ENCODE results near the gene LRRC73. TPM values are rescaled to one million over a fixed set of nuclear protein-coding genes. Genes with fewer than 3 reads are reported as not detected.
"Not testable (repeated sequence)": the region's sequence is repeated elsewhere in the genome, so short reads cannot be mapped to it uniquely, and the experiment has no call there.

The LRRC73 gene
- total RNA-seq, 1 experiment from 2014 or later = 0.60 TPM

GRCh38 chr6:43492673-43493072 is 17.5 kb downstream of the LRRC73 start:
- no peak for DNase-seq (ENCODE audit: low read depth)

DNA sequence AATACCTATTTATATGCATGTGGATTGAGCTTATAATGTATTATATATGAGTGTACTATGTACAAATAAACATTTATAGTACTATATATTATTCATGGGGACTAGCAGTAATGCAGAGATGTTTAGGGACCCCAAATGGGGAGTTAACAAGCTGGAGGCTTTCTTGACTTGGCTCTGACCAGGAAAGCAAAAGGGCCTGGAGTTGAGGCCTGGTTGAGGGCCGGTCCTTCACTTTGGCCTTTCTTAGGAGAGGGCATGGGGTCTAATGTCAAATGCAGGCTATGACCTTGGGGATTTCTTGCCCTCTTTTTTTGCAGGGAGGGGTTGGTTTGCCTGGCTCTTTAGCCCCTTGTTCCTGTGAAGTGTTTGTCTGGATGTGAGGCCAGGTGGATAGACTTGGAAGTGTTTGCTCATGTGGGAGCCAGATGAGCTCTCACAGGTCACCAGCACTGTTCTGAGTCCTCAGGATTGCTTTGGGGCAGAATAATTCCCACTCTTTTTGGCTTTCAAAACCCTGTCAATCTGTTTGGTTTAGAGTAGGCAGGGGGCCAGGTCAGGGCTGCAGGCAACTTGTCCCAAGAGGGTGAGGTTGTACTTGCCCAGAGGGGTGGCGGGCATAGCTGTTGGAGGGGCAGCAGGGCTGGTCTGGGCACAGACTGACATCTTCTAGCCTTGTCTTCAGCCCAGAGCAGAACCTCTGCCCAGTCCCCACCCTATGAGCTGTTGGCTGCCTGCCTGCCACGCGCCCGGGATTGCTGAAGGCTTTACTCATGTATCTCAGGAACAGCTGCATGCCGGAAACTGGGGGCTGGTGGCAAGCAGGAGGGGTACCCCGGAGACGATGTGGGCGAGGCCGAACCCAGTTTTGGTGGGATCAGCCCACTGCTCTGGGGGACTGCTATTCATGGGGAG is 18.1 kb downstream of the LRRC73 start:
- peak; percentile 77 for DNase-seq (ENCODE audit: low read depth)

DNA sequence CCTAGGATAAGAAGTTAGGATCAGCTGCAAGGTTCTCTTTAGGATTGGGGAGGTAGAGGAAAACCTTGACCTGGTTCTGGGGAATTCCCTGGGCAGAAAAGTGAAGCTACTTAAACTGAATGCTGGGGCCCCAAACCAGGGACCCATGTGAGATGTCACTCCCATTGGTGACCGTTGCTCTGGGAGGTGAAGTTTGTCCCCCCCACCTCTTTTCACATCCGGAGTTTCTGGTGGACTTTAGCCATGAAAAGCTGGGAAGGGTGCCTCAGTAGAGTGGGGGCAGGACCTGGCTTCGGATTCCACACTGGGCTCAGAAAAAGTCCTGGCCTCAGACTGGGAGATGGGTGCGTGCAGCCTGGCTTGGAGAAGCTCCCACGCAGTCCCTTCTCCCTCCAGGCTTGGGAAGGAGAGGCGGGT is 19.6 kb downstream of the LRRC73 start:
- no peak for DNase-seq (ENCODE audit: low read depth)

DNA sequence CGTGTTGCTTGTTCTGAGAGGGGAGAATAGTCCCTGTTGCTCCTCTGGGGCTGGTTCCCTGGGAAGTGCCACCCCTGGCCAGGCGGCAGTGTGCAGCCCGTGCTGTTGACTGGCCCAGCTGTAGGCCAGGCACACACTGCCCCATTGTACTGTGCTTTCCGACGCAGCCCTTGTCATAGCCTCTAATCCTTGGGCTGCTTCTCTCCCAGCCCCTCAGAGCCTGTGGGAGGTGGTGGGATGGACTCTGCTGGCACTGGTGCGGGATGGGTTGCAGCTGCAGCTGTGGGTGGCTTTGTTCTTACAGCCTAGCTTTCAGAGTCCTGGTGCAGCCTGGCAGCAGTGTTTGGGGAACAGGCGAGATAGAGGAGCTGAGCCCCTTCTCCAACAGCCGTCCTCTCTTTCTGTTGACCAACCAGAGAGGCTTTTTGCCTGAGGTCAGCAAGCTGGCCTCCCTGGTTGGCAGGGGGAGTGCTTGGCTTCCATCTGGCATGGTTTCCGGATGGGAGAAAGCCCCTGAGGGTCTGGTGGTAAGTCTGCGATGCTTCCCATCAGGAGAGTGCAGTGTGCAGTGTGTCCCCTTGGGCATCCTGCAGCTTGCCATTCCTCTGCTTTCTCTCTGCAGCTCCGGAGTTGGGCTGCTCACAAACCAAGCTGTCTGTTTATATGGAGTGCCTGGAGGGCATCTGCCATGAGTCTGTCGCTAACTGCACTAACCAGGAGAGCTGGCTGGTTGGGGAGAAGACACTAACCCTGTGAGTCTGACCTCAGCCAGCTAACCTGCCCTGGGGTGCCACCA is 20.7 kb downstream of the LRRC73 start:
- peak; percentile 58 for DNase-seq (ENCODE audit: low read depth)

DNA sequence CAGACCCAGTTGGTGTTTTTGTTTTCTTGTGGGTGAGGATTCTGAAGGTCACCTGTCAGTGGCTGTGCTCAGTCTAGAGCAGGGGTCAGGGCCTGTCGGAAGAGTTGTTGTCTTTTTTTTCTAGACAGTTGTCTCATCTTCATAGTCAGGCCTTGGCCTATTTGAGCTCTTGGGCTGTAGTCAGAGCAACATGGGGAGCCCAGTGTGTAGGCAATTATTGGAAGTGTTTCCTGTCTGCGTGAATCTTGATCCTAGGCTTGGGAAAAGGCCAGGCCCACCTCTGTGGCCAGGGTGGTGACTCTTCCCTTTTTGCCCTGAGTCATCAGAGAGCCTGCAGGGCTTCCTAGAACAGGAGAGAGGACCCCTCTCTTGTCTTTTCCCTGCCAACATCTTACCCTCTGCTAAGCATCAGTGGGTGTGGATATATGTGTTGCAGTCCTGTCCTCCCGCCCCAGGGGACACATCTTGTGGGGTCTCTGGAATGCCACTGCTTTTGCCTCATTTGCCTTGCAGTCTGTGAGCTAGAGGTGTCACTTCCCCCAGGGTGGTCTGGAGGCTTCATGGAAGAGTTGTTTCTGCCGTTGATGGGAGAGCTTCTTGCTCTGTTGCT is 21.4 kb downstream of the LRRC73 start:
- DNase-seq (ENCODE audit: low read depth) = peak; percentile 74

DNA sequence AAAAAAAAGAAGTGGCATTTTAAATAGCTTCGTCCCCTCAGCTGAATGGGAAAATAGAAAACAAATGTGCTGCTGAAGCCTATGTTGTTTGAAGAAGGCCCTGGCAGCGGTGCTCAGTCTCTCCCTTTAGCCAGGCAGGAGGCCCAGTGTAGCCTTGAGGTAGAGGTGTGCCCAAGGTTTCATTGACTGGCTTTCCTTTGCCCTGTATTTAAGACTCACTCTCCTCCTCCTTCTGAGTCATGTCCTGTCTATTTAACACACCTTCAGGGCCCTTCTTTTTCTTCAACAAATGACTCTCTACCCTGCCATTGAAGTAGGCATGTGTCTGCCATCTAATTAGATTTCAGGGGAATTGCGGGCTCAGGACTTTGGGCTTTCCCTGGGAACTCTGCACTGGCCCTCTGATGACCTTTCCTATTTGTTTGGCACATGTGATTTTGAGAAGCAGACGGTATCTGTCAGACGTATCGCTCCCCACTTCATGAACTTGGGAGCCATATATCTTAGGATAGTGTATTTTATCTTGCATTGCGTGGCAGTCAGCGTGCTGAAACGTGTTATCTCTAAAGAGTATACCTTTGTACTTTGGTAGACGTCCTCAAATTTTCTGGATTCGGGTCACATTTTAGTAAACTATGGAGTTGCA is 28.4 kb downstream of the LRRC73 start:
- no peak for DNase-seq (ENCODE audit: low read depth)

GRCh38 chr6:43481075-43481474 is 29.1 kb downstream of the LRRC73 start:
- no peak for DNase-seq (ENCODE audit: low read depth)

- DNase-seq (ENCODE audit: low read depth) = no peak
Measured at GRCh38 chr6:43478008-43478372, 32.2 kb downstream of the LRRC73 start.

- peak; percentile 84 for DNase-seq (ENCODE audit: low read depth)
Measured at GRCh38 chr6:43477235-43478007, 32.7 kb downstream of the LRRC73 start, which contains the start of gene TJAP1. TJAP1 (plus strand) TSS chr6:43477570; CDS start chr6:43499002, 21,432 bp downstream.

GRCh38 chr6:43476746-43477145 is 33.4 kb downstream of the LRRC73 start:
- DNase-seq (ENCODE audit: low read depth) = no peak

DNA sequence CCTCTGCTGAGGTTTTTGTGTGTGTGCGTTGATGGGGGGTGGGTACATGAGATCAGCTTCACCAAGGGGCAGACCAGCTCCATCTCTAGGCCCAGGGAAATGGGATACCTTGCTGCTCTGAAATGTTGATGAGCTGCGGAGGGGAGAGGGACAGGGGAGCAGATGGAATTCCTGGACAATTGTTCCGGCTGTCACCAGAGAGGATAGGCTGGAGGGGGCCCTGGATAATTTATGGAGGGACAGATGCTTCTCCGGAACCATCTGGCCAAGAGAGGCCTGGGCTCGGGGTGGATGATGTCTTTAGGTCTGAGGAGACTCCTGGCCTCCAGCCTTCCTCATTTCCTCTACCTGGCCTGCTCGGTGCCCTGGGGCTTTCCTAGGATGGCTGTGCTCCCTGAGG is 34.6 kb downstream of the LRRC73 start:
- no peak for DNase-seq (ENCODE audit: low read depth)

DNA sequence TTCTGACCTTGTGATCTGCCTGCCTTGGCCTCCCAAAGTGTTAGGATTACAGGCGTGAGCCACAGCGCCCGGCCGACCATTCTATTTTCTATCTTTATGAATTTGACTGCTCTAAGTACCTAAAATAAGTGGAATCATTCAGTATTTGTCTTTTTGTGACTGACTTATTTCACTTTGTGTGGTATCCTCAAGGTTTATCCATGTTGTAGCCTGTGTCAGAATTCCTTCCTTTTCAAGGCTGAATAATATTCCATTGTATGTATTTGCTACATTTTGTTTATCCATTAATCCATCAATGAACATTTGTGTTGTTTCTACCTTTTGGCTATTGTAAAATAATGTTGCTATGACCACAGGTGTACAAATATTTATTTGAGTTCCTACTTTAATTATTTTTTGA is 37.6 kb downstream of the LRRC73 start:
- no peak for DNase-seq (ENCODE audit: low read depth)

DNA sequence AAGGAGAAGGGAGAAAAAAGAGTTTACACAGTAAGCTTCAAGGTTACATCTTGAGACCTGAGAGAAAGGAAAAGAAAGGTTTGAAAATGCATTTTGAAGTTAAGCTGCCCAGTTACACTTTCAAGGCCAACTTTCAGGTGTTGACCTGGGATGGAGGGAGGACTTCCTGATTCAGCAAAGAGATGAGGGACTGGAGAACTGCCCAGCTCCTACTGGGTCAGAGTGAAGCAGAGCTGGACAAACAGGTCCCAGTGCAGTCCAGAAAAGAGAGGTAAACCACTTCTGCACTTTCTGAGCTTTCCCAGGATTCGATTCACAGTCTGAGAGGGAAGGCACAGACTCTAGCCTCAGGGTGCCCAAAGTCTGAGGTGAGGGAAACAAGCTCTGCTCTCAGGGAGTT is 38.7 kb downstream of the LRRC73 start:
- no peak for DNase-seq (ENCODE audit: low read depth)

- no peak for DNase-seq (ENCODE audit: low read depth)
Measured at GRCh38 chr6:43469947-43470346, 40.2 kb downstream of the LRRC73 start.

DNA sequence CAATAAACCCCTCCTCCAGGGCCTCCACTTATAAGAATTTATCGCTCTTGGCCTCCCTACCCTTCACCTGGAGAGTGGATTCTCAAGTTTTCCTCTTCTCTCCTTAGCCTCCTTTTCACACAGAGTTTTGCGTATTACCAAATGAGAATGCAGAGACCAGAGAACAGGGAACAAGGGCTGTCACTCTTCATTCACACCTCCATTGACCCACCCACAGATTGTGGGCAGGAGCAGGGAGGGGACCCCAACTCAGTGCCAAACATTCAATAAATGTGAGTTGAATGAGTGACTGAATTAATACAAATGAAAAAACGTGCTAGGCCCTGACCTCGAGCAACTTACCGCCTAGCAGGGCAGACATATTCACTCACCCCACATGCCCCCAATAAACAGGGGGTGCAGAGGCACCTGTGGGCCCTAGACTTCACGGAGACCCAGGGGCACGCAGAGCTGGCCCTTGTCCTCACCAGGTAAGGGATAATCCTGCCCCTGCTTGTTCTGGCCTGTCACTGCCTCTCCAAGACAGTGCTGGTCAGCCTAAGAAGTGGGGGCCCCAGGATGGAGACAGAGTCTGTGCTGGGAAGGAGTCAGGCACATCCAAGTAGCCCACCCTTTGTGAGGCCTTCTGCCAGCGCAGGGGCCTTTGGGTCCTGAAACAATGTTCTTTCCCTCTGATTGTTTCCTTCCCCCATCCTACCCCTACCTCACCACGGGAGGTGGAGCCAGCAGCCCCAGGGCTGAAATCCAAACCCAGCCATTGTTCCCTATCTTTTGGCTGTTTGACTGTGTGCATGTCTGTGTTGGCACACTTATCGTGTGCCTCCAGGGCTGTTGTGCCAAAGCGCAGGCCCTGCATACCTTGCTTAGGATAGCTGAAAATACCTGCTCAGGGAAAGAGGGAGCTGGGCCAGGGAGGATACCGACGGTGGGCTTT is 41.1 kb downstream of the LRRC73 start:
- DNase-seq (ENCODE audit: low read depth) = no peak

- no peak for DNase-seq (ENCODE audit: low read depth)
Measured at GRCh38 chr6:43468240-43468639, 41.9 kb downstream of the LRRC73 start.

DNA sequence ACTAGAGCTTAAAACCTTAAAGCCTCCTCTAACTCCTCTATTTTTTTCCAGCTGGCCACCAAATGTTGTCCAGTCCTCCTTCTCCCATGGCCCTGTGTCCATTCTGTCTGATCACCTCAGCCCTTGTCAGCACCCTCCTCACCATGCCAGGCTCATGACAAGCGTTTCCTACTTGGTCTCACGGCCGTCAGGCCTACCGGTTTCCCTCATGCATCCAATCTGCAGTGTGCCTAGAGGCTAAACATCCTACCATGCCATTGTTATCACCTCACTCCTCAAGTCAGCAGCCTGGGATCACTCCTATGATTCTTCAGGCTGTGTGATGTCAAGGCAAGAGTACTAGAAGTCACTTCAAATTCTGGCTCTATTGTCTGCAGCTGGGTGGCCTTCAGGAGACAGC is 42.4 kb downstream of the LRRC73 start:
- DNase-seq (ENCODE audit: low read depth) = no peak

DNA sequence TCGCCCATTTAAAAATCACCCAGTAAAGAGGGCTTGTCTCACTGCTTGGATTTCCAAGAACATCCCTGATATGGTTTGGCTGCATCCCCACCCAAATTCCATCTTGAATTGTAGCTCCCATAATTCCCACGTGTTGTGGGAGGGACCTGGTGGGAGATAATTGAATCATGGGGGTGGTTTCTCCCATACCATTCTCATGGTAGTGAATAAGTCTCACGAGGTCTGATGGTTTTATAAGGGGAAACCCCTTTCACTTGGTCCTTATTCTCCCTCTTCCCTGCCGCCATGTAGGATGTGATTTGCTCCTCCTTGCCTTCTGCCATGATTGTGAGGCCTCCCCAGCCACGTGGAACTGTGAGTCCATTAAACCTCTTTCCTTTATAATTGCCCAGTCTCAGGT is 42.9 kb downstream of the LRRC73 start:
- not testable (repeated sequence) for DNase-seq (ENCODE audit: low read depth)

DNA sequence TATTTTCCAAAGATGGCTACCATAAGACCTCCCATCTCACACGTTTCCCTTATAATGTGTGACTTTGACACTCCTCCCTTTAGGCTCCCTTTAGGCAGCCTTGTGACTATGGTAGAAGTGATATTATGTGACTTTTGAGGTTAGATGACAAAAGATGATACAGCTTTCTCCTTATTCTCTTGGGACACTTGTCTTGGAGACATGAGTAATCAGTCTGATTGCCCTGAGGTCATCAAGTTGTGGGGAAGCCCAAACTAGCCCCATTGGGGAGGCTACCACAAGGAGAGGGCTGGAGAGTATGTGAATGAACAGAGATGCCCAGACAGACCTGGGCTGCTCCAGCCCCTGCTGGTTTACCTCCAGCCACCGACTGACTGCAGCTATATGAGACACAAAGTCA is 44.2 kb downstream of the LRRC73 start:
- no peak for DNase-seq (ENCODE audit: low read depth)

GRCh38 chr6:43464337-43464736 is 45.8 kb downstream of the LRRC73 start:
- DNase-seq (ENCODE audit: low read depth) = no peak
